Embryonic facial prominence (tissue), 1 donor: ENCODE measurements around the gene HTT.
"Not testable (repeated sequence)": the region's sequence is repeated elsewhere in the genome, so short reads cannot be mapped to it uniquely, and the experiment has no call there.

ENCODE experiments used
- DNase-seq: peaks from one replicate; pipeline ENCODE4 v3.0.0-alpha.2; 2016; ENCODE audit errors: extremely low spot score

The HTT gene

DNA sequence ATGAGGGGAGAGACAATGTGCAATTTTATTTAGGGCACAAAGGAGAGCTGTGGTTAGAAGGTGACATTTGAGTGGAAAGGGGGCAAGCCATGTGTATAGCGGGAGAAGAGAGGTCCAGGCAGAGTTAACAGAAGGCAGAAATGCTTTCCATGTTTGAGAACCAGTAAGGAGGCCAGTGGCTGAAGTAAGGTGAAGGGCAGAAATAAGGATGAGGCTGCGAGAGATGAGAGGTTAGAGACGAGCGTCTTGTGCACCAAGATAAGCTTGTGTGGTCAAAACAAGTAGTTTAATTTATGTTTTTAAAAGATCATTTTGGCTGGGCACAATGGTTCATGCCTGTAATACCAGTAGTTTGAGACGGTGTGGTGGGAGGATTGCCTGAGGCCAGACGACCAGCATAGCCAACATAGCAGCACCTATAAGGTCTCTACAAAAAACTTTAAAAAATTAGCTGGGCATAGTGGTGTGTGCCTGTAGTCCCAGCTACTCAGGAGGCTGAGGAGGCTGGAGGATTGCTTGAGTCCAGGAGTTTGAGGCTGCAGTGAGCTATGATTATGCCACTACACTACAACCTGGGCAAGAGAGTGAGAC lies 8.5 kb downstream of the HTT start:
- no peak for DNase-seq

DNA sequence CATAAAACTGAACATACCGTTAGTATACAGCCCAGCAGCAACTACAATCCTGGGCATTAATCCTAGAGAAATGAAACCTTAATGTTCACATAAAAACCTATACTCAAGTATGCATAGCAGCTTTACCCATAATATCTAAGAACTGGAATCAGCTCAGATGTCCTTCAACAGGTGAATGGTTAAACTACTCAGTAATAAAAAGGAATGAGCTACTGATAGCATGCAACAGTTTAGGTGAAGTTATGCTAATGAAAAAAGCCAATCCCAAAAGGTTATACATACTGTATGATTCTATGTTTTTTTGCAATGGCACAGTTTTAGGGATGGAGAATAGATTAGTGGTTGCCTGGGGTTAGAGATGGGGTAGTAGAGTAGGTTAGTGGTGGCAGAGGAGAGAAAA lies 9.3 kb downstream of the HTT start:
- DNase-seq: no peak

DNA sequence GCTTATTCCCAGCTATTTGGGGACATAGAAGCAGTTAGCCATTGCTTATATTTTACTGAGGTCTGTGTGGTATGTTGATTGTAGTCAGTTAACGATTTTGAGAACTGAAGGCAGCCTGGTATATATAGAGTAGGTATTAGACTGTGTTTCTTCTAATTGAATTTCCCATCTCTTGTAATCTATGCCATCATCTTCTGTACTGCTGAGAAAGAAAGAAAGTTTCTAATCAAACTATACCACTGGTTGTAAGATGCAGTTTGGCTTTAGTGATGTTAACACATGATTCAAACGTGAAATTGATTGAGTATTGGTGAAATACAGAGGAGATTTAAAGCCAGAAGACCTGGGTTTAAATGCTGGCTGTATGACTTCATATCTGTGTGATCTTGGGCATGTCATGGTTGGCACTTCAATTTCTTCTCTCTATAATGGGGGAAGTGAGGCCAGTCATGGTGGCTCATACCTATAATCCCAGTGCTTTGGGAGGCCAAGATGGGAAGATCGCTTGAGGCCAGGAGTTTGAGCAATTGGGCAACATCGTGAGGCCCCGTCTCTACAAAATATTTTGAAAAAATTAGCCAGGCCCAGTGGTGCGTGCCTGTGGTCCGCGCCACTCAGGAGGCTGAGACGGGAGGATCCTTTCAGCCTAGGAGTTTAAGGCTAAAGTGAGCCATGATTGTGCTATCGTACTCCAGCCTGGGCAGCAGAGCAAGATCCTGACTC lies 11.6 kb downstream of the HTT start:
- DNase-seq: no peak

- no peak for DNase-seq
These were observed 12.8 kb downstream of the HTT start for GRCh38 chr4:3087115-3087797.

DNA sequence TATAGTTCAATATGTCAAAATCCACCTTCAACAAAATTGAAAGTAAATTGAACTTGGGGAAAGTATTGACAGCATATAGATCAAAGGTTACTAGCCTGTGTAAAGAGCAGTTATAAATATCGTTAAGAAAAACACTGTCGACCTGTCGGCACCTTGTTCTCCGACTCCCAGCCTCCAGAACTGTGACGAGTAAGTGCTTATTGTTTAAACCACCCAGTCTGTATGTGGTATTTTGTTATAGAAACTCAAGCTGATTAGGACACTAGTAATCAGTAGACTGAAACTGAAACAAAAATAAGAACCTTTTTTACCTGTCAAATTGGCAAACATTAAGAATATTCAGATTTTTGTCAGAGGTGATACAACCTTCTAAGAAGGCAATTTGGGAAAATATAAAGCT lies 17.0 kb downstream of the HTT start:
- DNase-seq: no peak

GRCh38 chr4:3094701-3095100 lies 20.2 kb downstream of the HTT start:
- not testable (repeated sequence) for DNase-seq

- DNase-seq: no peak
These were observed 21.7 kb downstream of the HTT start for GRCh38 chr4:3096202-3096601.

DNA sequence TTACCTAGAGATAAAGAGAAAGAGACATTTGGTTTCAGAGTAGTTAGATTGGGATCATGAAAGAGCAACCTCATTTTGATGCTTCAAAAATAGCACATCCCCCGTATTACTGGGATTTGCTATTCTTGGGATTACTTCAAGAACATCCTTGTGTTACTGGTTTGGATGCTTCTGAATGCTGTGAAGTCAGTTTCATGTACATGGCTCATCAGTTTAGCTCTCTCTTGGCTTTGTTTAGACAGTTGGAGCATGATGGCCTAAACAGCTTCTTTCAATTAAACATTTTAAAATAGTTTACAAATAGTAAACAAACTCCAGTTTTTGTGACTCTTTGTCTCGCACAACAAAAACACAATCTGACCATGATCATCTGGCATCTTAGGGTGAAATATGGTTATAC lies 23.9 kb downstream of the HTT start:
- no peak for DNase-seq

GRCh38 chr4:3106339-3107186 lies 32.1 kb downstream of the HTT start:
- DNase-seq: no peak

DNA sequence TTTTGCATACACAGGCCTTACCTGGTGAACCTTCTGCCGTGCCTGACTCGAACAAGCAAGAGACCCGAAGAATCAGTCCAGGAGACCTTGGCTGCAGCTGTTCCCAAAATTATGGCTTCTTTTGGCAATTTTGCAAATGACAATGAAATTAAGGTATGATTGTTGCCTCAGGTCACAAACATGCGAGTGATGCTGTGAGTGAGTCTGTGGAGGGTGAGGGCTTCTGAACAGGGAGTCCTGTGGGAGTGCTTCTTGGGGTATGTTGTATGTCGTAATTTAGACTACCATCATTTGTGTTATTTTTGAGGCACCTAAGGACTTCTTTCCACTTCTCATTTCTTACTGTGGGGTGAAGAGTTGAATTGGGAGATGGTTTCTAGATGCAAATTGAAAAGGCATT lies 32.8 kb downstream of the HTT start:
- no peak for DNase-seq

DNA sequence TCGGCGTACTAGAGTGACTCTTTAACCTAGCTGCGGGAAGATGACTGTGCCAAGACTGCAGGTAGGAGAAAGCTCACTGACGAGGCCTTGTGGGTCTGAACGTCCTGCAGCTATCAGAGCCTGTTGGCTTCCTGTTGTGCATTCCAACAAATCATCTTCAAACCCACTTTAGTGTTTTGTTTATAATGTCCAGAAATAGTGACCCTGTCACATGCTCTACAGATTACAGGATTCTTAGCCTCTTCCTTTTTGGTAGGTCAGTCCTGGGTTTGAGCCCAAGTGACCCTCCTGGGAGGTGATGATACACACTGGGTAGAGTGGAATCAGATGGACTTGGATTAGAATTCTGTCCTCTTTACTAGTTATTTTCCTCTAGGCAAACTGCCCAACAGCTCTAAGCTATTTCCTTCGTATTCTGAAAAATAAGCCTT lies 33.2 kb downstream of the HTT start:
- no peak for DNase-seq

DNA sequence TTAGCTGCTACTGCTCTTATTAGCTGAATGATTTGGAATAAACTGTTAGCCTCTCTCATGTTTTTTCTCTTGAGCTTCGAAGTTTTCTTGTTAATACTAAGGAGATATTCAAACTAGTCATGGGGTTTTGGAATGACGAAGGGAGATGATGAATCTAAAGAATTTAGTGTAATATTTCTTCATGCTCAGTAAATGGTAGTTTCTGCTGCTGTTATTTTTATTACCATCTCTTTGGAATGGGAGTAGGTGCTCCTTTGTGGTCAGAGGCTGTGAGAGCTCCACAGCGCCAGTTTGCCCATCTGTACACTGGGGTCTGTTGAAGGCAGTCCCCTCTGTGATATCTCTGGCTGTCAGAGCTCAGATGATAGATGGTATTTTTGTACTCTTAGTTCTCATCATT lies 33.7 kb downstream of the HTT start:
- DNase-seq: no peak

- DNase-seq: no peak
These were observed 37.0 kb downstream of the HTT start for GRCh38 chr4:3111461-3111860.

GRCh38 chr4:3112201-3112600 lies 37.7 kb downstream of the HTT start:
- no peak for DNase-seq

DNA sequence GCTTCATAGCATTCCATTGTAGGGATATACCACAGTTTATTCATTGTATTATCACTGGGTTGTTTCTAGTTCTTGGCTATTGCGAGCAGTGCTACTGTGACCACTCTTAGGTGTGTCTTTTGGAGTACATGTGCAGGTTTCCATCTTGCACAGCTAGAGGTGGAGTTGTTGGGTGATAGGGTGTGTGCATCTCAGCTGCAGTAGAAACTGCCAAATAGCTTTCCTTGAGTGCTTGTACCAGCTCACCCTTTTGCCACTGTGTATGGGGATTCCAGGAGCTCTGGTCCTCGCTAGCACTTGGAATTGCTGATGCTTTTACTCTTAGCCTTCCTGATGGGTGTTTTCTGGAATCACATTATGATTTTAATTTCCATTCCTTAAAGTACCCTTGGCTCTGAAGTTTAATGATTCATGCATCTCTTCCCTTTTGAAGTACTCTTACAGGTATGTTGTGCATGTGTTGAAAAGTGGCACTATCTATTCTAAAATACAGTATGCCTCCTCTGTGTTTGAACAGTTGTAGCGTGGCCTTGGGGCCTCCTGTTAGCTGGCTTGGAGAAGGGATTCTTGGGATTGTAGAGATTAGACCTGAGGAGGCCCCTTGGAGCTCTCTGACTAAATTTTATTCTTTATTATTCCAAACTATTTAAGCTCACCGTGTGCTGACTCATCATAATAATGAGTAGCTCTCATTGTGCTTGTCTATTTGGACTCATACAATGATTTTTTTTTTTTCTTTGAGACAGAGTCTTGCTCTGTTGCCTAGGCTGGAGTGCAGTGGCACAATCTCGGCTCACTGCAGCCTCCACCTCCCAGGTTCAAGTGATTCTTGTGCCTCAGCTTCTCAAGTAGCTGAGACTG lies 38.4 kb downstream of the HTT start:
- DNase-seq: no peak

DNA sequence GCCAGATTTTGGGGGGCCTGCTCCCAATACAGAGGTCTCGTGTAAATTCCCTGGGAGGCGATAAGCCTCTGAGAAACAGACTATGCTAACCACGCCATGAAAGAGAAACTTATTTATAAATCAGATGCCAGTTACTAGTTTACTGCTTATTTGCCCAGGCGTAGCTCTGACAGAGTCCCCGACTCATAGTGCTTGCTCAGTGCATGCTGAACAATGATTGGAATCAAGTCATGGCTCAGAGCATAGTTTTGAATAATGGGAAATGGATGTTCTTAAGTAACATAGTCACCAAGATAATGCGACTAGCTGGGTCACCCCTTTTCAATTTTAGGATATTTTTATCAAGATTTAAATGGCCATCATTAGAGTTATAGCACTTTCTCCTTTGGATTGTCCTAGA lies 39.9 kb downstream of the HTT start:
- DNase-seq: no peak

GRCh38 chr4:3115637-3116270 lies 41.3 kb downstream of the HTT start:
- peak; percentile 10 for DNase-seq

GRCh38 chr4:3116955-3117354 lies 42.5 kb downstream of the HTT start:
- no peak for DNase-seq

DNA sequence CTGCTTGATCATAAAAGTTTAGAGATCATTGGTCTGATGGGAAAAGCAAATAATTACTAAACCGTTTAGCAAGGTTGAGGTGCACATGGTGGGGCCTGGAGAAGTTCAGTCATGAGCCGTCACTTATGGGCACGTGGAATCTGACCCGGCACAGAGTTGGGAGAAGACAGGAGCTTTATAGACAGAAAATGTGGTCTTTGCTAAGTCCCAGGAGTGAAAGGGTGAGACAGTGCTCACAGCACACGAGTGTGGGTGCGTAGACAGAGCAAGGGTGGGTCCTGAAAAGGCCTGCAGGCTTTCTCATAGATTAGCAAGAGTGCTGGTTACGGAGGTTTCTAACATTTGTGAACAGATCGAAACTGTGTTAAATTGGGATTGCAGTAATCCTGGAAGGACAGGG lies 43.8 kb downstream of the HTT start:
- DNase-seq: no peak

DNA sequence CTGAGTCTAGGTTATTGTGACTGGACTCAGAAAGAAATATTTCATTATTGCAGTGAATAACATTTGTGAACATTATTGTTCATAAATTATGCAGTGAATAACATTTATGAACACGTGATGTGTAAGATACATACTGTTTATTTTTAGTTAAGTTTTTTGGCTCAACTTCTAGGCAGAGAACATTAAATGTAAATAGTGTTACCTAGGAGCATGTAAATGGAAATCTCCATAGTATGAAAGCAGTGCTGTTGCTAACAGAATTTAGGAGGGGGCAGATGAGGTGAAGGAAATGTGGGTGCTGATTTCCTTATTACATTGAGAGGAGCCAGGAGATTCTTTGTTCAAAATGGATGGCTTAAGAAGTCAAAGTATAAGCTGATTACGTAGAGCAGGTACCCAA lies 45.0 kb downstream of the HTT start:
- no peak for DNase-seq

- no peak for DNase-seq
These were observed 46.6 kb downstream of the HTT start for GRCh38 chr4:3121110-3121509.
